Activated CD4-positive, CD25-positive, alpha-beta regulatory T cell treated with anti-CD3 and anti-CD28 coated beads, Interleukin-2, amount 50 U/mL, for 24 hours (primary cell): ENCODE data around the gene TERT.
A peak's percentile ranks its signal among the peaks of the same experiment; 100 is the strongest.
"Not testable (repeated sequence)": the region's sequence is repeated elsewhere in the genome, so short reads cannot be mapped to it uniquely, and the experiment has no call there.

ENCODE experiments used
- ATAC-seq, 2 donors: fragments of 150-1000 bp; cut with Tn5 transposase; one replicate each; pipeline ENCODE4 v1.10.0; 2021; ENCODE audit warnings: mild to moderate bottlenecking in 1 of 2, moderate library complexity in 1 of 2

The TERT gene

GRCh38 chr5:1294835-1295649 lies at the start of gene TERT:
Gene TERT (minus strand): TSS chr5:1295068. CDS start chr5:1294989, 79 bp downstream.
- ATAC-seq, result peak; percentile 74 to 86

- ATAC-seq, result peak; percentile 27 to 30
Observed at GRCh38 chr5:1343931-1344901, 49.3 kb upstream of the TERT start.

- ATAC-seq, result no peak
Observed at GRCh38 chr5:1343315-1343751, 48.5 kb upstream of the TERT start.

GRCh38 chr5:1342711-1343110 lies 47.8 kb upstream of the TERT start:
- not testable (repeated sequence) for ATAC-seq

- ATAC-seq, result no peak
Observed at GRCh38 chr5:1342268-1342667, 47.4 kb upstream of the TERT start.

- ATAC-seq, result no peak
Observed at GRCh38 chr5:1341863-1342262, 47.0 kb upstream of the TERT start.

- ATAC-seq, result not testable (repeated sequence)
Observed at GRCh38 chr5:1339818-1340210, 44.9 kb upstream of the TERT start.

GRCh38 chr5:1339139-1339817 lies 44.4 kb upstream of the TERT start:
- not testable (repeated sequence) for ATAC-seq

- no peak for ATAC-seq
Observed at GRCh38 chr5:1338506-1339070, 43.7 kb upstream of the TERT start.

- ATAC-seq, result no peak
Observed at GRCh38 chr5:1338196-1338490, 43.3 kb upstream of the TERT start.

- no peak for ATAC-seq
Observed at GRCh38 chr5:1337489-1338195, 42.8 kb upstream of the TERT start.

- ATAC-seq, result no peak
Observed at GRCh38 chr5:1336749-1337488, 42.1 kb upstream of the TERT start.

GRCh38 chr5:1336106-1336561 lies 41.3 kb upstream of the TERT start:
- no peak for ATAC-seq

GRCh38 chr5:1335540-1336095 lies 40.8 kb upstream of the TERT start:
- no peak for ATAC-seq

- no peak for ATAC-seq
Observed at GRCh38 chr5:1334831-1335539, 40.1 kb upstream of the TERT start.

GRCh38 chr5:1333986-1334385 lies 39.1 kb upstream of the TERT start:
- no peak for ATAC-seq

GRCh38 chr5:1333286-1333685 lies 38.4 kb upstream of the TERT start:
- not testable (repeated sequence) for ATAC-seq

GRCh38 chr5:1332461-1333001 lies 37.7 kb upstream of the TERT start:
- ATAC-seq, result no peak

GRCh38 chr5:1331861-1332405 lies 37.1 kb upstream of the TERT start:
- no peak for ATAC-seq
